NCI-H345 treated with DMSO at 0.1 percent for 48 hours (cell line): ENCODE data around the gene ANO6.
"Not testable (repeated sequence)": the region's sequence is repeated elsewhere in the genome, so short reads cannot be mapped to it uniquely, and the experiment has no call there.

ENCODE experiments used
- DNase-seq: peaks from one replicate; lab custom pipeline; 2025; ENCODE audit not compliant: unreplicated experiment; lab: John Stamatoyannopoulos, UW

The ANO6 gene

DNA sequence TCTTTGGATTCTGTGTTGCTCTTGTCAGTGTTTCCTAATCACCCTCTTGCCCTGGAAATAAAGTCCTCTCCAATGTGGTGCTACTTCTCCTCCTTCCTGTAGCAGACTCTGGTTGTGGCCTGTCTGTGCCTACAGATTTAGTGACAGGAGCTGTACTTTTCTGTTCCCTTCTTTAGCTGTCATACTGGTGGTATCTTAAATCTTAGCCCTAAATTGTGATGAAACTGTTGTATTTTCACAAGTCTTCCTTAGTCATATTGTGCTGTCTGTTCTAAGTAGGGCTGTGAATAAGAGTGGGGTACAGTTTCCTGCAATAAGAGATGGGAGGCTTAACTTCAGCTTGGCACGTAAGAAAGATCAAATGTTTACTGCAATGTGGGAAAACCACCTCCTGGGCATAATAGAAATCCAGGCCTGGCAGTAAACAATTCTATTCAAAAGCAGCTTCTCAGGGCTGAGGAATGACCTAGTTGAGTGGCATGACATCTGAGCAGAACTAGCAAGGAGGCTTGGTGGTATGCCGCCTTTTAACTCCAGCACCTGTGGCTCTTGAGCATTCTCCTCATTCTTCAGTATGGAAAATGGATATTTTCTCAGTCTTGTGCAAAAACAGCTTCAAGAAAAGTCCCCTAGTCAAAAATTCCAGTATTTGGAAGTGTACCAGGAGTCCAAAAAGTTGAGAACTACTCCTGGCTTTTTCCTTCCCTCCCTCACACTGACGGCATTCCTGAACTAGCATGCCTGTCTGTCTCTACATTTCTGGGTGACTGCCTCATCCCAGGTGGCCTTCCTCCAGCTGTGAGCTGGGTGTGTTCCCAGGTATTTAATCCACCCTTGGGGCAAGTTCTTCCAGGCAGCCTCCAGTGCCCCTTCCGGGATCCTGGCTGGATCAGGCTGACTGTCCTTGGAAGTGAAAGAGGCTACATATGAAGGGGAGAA is 19.5 kb downstream of the ANO6 start:
- DNase-seq, result no peak

DNA sequence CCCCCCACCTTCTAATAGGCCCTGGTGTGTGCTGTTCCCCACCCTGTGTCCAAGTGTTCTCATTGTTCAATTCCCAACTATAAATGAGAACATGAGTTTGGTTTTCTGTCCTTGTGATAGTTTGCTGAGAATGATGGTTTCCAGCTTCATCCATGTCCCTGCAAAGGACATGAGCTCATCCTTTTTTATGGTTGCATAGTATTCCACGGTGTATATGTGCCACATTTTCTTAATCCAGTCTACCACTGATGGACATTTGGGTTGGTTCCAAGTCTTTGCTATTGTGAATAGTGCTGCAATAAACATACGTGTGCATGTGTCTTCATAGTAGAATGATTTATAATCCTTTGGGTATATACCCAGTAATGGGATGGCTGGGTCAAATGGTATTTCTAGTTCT is 20.5 kb downstream of the ANO6 start:
- not testable (repeated sequence) for DNase-seq

DNA sequence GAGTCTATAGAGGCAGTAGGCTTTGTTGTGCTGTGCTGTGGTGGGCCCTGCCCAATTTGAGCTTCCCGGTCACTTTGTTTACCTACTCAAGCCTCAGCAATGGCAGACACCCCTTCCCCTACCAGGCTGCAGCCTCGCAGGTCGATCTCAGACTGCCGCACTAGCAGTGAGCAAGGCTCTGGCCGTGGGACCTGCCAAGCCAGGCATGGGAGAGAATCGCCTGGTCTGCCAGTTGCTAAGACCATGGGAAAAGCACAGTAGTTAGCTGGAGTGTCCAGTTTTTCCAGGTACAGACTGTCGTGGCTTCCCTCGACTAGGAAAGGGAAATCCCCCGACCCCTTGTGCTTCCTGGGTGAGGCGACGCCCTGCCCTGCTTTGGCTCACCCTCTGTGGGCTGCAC is 26.3 kb downstream of the ANO6 start:
- DNase-seq, result no peak

DNA sequence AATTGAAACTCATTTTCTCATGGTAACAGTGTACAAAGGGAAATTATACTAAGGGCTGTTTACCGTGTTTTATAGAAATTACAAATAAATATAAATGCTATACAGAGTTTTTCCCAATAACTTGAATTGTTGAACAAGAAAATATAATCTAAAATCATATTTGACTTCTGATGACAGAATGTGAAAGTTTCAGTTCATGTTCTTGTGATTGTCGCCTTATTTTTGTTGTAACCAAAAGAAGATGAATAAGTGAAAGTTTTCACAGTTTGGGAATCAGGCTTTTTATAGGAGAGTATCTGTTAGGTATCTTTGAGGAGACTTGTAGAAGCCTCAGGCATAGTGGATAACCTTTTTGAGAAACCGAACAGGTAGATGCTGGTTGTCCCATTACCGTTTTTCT is 28.1 kb downstream of the ANO6 start:
- no peak for DNase-seq

DNA sequence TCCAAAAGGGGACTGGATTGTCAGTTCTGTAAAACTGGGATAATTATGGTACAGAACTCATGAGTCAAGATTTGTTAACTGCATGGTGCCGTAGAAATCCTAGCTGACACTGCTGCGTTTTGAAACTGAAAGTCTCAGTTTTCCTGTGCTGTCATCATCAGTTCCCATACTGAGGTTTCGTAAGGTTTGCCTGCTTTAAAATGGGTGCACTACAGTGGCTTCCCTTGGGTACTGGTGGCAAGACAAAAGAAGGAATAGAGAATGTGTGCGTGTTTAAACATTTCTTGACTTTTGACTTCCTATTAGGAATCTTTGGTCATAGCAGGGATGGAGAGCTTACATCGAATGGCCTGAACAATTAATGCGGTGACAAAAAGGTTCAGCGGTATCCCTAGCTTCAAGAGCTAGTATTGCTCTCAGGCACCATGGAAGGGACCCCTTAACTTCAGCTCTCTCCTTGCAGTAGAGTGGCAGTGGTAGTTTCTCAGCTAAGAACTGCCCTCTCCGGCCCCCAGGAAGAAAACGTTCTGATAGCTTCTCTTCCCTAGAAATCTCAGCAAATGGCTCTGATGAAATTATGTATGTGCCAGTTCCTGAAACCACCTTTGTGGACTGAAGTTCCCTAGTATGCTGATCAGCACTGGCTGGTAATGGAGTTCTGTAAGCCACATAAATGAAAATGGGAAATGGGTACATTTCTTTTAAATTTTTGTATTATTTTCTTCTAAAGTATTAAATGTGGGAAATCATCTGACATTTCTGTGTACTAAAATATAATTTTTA is 28.9 kb downstream of the ANO6 start:
- DNase-seq, result no peak

DNA sequence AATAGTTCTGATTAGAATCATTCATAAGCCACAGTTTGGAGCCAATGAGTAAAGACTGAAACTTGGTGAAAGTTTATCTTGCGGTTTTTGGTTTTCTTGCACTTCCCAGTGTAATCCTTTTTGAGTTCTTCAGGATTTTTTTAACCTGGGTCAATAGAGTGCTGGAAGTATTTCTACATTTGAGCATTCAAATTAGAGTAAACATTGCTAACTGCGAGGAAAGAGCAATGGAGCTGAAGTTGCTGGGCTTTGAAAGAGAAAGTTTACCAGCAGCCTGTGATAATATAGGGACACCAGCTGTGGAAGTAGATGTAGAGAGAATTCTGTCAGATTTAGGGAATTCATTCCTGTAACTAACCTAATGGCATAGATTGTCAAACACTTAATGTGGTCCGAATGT is 30.3 kb downstream of the ANO6 start:
- no peak for DNase-seq

DNA sequence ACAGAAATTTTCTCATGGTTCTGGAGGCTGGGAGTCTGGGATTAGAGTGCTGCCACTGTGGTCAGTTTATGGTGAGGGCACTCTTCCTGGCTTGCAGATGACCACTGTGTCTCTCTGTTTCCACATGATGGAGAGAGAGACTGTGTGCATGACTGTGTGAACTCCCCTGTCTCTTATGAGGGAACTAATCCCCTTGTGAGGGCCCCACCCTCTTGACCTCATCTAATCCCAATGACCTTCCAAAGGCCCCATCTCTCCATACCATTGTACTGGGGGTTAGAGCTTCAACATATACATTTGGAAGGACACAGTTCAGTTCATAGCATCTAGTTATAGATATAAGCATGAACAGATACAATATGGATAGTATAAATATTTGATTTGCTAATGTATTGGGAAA is 31.7 kb downstream of the ANO6 start:
- no peak for DNase-seq

DNA sequence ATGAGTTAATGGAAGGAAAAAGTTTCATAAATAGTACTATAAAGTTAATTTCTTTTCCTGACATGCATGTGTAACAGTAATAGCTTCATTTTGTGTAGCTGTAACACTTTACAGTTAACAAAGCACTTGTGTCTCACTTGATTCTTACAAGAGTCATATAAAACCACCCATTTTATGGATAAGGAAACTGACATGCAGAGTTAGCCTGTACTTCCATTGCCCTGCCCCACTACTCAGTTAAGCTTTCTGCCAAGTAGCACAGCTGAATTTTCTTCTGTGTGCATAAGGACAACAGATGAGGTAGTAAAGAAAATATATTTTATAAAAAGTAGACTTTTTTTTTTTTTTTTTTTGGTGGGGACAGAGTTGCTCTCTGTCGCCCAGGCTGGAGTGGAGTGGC is 32.2 kb downstream of the ANO6 start:
- DNase-seq, result no peak

DNA sequence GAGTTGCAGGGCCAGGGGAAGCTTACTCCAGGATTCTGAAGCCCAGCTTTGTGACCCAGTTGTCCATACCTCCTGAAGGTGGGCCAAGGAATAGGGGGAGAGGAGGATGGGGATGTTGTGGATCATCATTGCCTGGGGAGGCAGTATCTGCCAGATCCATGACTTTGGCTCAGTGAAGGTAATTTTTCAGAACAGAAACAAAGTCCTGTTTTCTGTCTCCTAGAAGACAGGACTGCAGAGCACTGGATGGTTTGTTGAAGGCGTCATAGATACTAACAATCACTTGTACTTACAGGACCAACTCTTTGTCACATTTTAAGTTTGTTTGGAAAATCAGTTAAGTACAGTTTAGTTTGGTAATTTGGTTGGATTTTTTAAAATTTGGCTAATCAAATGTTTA is 38.4 kb downstream of the ANO6 start:
- no peak for DNase-seq

DNA sequence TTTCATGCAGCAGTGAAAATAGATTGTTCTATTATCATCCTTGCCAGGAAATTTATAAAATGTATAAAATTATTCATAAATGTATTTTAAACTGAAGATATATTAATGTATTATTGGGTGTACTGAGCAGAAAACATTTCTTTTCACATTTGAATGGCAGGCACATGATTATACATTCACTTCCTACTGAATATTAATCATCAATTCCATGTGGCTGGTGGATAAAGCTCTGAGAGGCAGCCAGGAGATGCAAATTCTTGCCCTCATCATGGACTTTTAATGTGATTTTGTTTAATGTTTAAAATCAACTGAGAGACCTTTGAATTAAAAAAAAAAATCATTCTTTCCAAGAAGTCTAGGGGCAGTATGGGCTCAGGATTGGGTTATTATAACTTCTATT is 40.8 kb downstream of the ANO6 start:
- DNase-seq, result no peak

DNA sequence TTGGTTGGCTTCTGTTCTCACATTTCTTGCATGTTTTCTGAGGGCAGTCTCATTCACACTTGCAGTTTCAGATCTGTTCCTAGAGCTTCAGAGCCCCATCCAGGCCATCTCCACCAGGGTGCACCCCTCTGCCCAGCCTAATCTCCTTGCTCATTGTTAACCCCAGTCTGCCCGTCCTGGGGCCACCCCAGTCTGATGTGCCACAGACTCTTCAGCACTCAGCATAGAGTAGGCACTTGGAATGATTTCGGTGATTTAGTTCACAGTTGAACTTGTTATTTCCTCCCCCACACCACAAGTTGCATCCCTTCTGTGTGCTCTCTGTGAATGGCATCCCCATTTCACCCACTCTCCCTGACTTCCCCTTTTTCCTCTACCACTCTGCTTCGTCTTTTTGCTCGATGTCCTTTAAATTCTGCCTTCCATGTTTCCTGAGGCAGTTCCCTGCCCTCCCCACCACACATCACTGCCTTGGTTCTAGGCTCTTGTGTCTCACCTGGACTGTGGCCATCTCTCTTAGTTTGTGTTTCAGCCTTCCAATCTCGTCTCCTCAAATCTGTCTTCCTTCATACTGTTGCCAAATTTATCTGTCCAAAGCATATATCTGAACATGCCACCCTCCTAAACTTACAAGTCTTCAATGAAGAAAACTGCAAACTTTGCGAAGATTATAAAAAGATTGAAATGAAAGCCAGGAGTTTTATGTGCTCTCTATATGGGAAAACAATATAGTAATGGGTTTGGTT is 41.5 kb downstream of the ANO6 start:
- no peak for DNase-seq

DNA sequence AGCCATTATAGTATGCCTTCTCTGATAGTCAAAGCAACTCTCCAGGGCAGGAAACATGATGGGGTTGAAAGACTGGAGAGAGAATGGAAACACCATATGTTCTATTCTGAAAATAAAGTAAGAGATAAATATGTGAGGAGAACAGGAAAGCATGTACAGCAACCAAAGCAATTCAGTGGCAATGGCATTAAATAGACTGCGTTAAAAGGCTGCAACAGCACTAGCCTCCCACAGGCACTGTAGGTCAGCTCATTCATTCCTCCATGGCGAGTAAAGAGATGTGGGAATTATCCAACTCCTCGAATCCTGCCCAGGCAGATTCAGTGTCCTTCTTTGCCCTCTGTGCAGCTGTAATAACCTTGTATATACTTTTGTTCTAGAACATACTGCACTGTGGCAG is 43.8 kb downstream of the ANO6 start:
- no peak for DNase-seq

DNA sequence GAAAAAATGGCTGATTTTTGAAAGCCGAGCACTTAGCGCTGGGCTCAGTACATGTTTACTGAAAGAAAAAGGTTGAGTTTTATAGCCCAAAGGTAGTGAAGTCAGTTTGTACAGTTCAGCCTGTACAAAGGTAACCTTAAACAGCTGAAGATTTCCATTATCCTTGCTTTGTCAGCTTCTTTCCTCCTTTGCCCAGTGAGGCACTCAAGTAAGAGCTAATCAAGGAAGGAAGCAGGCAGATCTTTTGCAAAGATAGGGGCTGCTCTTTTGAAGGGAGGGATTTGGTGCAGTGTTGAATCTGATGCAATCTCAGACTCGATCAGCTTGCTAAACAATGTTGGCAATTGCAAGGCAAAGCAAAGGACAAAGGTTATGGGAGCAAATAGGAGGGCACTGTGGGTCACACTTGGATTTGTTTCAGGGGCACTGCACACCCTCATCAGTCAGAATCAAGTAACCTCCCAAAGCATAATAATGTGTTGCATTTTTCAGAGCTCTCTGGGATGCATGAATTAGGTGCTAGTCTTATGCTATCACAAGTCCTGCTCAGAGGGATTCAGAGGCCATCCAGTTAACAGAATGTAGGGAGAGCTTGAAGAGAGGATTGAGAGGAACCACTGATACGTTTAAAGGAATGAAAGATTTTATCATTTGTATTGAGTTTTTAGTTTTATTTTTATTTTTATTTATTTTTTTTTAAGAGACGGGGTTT is 44.4 kb downstream of the ANO6 start:
- no peak for DNase-seq

DNA sequence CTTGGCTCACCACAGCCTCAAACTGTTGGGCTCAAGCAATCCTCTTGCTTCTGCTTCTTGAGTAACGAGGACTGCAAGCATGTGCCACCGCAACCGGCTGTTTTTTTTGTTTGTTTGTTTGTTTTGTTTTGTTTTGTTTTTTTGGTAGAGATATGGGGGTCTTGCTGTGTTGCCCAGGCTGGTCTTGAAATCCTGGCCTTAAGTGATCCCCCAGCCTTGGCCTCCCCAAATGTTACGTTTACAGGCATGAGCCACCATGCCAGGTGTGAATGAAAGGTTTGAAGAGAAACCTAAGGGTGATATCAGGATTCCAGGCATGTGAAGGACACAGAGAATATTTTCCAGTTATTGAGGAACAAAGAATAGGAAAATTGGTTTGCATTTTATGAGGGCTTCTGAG is 45.0 kb downstream of the ANO6 start:
- DNase-seq, result no peak

DNA sequence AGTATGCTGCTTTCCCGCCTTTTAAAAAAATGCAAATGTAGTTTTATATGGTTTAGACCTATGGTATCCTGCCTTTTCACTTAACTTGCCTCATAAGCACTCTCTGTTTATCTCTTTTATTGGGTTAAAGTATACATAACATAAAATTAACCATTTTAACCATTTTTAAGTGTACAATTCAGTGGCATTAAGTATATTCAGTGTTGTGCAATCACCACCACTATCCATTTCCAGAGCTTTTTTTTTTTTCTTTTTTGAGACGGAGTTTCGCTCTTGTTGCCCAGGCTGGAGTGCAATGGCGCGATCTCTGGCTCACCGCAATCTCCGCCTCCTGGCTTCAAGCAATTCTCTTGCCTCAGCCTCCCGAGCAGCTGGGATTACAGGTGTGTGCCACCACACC is 46.3 kb downstream of the ANO6 start:
- DNase-seq, result not testable (repeated sequence)

DNA sequence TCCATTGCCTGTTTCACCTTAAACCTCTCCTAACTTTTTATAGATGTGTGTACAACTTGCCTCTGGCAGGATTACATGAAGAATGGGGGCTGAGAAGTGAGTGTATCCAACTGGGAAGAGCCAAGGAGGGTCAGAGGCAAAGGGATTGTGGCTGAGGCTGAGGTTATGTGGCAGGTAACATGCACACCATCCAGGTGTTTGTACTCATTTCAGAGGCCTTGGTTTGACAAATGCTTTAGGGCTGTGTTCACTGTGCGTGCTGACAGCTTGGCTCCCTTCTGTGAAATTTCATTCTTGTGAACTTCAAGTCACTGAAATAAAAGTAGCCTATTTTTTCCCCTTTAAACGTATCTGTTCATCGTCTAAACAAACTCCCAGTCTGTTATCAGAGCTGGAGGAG is 47.7 kb downstream of the ANO6 start:
- DNase-seq, result no peak

DNA sequence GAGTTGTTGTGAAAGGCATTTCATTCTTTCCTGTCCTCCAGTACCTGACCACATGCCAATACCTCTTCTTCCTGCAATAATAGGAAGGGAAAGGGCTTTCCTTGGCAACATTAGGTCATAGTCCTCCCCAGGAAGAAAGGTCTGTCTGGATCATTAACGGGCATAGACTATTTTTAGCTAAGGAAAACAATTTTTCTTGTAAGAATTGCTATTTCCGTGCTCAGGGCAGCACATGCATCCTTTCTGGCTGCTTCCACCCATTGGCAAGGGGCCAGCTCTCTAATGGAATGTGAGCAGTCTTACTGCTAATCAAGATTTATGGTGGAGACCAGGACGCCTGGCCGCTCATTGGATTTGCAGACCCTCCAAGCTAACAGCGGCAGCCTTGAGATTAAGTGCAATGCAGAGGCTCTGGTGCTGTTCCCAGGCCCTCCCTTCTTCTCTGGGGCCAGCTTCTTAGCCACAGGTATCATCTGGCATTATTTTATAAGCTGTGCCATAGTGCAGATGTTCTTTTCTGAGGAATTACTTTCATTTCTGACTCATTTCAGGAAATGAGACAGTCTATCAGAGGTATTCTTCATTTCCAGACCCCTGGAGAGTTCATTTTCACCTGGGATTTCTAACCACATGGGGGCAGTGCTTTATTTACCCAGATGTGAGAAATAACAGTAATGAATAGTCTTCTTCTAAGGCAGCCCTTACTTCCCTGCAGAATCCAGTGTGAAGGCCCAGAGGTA is 52.9 kb downstream of the ANO6 start:
- no peak for DNase-seq

DNA sequence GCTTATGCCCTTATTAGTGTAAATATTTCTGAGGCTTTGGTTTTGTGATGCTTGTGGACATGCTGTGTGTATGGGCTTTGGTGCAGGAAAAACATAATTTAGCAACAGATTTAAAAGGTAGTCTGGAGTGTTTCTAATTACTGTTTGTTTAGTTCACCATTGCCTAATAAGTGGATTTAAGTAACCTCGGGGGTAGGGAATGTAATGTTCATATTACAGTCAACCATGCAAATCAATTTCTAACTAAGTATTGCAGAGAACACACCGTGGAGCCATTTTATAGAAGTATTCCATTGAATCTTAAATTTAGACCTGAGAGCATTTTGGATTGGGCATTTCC is 53.5 kb downstream of the ANO6 start:
- DNase-seq, result no peak

DNA sequence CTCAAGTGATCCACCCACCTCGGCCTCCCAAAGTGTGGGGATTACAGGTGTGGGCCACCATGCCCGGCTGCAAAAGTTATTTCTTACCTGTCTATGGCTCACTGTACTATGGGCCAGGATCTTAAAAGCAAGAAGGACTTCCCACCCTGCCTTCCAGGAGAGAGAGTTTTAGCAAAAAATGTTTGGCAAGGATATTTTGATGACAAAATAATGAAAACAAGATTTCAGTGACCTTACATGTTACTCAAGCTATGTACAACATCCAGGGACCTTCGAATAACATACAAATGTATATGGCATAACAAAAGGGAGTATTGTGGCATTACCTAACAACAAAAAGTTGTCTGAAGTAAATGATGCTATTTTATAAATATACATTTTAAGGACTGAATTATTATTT is 55.1 kb downstream of the ANO6 start:
- no peak for DNase-seq

DNA sequence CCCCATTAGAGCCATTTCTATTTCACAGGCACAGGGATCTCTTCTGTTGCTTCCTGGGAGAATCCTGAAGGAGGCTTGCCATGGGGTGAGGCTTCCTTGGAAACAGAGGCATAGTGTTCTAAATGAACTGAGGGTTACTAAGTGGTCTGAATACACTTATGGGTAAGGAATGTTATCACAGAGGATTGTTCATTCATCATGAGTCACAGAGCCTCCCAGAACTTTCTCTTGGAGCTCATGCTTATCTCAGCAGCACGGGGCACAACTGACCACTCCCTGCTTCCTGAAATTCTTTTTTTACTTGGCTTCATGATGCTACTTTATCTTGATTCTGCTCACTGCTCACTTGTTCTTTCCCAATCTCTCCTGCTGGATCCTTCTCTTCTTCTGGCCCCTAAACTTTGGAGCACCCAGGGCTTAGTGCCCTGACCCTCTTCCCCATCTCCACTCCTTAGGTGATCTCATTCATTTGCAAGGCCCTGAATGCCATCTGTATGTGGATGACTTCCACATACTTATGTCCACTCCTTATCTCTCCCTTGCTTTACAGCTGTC is 57.9 kb downstream of the ANO6 start:
- DNase-seq, result no peak
